HS-5 (cell line): ENCODE measurements around the gene DMBT1.

Experiments
- DNase-seq: peaks from one replicate; pipeline ENCODE4 v3.0.0-alpha.2; 2012; ENCODE audit warnings: low read depth

DMBT1 gene

GRCh38 chr10:122560279-122560804, at the start of gene DMBT1:
Gene DMBT1, plus strand, starts transcription at chr10:122560754. Its CDS starts 17 bp downstream, at chr10:122560771.
- DNase-seq = no peak

DNA sequence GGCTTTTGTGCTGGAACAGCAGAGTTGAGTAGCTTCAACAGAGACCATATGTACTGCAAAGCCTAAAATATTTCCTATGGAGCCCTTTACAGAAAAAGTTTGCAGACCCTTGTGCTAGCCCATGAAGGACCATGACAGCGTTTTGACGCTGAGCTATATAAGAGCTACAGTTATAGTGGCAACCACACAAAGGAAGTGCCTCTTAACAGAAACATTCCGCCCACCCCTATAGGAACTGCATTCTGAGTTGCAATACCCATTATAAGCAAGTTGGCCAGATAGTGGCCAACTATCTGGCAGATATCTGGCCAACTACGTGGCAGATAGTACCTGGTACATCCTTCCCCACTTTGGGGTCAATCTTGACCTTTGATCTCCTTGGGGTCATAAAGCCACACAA, 47.5 kb upstream of the DMBT1 start:
- DNase-seq = no peak

DNA sequence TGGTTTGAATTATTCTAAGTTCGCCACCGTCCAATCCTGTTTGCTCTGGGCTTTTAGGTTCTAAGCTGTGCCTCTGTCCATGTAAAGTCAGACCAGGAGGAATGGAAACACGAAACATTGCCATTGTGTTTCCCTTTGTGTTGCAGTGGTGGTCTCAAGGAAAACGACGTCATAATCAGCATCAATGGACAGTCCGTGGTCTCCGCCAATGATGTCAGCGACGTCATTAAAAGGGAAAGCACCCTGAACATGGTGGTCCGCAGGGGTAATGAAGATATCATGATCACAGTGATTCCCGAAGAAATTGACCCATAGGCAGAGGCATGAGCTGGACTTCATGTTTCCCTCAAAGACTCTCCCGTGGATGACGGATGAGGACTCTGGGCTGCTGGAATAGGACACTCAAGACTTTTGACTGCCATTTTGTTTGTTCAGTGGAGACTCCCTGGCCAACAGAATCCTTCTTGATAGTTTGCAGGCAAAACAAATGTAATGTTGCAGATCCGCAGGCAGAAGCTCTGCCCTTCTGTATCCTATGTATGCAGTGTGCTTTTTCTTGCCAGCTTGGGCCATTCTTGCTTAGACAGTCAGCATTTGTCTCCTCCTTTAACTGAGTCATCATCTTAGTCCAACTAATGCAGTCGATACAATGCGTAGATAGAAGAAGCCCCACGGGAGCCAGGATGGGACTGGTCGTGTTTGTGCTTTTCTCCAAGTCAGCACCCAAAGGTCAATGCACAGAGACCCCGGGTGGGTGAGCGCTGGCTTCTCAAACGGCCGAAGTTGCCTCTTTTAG, 46.3 kb upstream of the DMBT1 start:
- no peak for DNase-seq

GRCh38 chr10:122515022-122515424, 45.5 kb upstream of the DMBT1 start:
- no peak for DNase-seq

- DNase-seq = no peak
Measured at GRCh38 chr10:122515588-122516231, 44.8 kb upstream of the DMBT1 start.

- DNase-seq = no peak
Measured at GRCh38 chr10:122516734-122517133, 43.8 kb upstream of the DMBT1 start.

DNA sequence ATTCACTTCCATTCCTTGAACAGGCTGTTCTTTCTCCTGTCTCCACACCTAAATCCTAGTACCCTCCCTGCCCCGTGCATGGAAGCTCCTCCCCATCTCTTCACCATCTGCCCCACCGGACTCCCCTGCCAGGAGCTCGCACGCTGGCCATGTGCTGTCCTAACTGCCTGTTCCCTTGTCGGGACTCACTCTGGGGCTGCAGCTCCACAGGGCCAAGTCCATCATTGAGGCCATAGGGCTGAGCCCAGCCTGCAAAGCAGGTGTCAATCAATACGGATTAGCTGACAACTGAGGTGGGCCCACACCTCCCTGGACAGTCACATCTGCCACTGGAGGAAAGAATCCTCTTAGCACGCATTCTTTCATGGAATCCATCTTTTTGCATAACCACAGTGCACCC, 41.4 kb upstream of the DMBT1 start:
- DNase-seq = no peak

DNA sequence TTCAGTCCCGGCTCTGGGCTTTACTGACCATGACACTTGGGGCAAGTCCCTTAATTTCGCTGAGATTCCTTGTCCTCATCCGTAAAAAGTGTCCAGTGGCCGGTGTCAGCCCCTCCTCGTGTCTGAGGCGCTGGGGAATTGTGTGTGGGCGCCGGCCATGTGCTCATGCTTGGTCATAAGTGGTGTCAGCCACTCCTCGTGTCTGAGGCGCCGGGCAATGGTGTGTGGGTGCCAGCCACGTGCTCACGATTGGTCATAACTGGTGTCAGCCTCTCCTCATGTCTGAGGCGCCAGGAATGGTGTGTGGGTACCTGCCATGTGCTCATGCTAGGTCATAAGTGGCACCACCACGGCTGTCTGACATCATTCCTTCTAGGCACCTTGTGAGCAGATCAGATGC, 40.7 kb upstream of the DMBT1 start:
- no peak for DNase-seq

- DNase-seq = no peak
Measured at GRCh38 chr10:122521011-122521410, 39.5 kb upstream of the DMBT1 start.

DNA sequence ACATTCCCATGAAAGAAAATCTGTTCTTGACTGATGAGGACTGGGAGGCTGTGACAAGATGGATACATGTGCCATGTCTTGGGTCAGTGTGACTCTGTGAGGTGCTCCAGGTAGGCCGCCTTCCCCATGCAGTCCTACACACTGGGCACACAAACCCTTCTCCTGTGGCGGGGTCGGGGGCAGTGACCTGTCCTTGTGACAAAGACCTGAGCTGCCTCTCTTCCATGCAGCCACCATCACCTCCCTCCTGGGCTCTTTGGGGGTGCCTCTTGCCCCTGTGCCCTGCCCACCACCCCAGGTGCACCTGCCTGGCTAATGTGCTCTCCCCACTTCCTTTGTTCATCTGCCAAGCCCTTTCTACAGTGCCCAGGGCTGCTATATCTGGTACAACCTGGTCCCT, 35.7 kb upstream of the DMBT1 start:
- no peak for DNase-seq

- DNase-seq = no peak
Measured at GRCh38 chr10:122525788-122526187, 34.8 kb upstream of the DMBT1 start.

DNA sequence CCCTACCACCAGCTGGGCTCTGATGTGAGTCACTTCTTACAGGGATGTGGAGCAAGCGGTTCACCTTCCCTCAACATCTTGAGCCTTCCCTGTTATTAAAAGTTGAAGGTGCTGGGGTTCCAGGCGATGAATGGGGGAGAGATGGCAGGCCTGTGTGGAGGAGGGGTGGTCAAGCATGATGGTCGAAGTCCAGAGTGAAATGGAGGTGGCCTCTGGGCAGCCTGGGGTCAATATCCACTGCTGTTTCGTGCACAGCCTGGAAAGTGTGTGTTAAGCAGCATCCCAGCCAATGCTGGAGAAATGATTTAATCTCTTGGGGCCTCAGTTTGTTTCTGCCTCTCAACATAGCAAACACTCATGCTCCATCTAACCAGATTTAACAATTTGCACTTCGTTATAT, 33.7 kb upstream of the DMBT1 start:
- no peak for DNase-seq

DNA sequence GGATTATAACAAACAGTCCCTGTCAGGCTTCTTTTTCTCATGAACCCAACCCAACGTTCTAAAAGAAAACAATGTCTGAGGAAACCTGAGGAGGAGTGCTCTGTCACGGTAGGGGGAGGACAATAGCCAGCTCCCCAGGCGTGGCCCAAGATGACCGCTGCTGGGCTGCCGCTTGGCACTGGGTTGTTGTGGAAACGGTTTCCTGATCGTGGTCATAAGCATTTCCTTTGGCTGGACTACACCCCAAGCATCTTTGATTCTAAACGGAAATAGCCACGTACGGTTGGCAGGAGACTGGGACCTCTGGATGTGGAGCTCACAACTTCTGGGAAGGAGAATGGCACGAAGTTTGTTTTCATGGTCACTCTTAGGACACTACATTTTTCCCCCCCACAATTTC, 30.4 kb upstream of the DMBT1 start:
- no peak for DNase-seq

DNA sequence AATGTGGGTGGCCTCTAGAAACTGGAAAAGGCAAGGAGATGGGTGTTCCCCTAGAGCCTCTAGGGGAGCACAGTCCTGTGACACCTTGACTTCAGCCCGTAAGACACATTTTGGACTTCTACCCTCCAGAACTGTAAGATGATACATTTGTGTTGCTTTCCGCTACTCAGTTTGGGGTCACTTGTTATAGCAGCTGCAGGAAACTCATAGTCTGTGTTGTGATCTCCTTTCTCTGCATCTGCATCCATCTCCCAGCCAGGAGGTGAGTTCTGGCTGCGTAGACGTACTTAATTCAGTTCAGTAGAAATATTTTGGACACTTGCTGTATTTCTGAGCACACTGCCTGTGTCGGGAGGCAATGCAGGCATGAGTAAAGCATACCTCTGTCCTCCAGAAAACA, 29.3 kb upstream of the DMBT1 start:
- DNase-seq = no peak

GRCh38 chr10:122531939-122532338, 28.6 kb upstream of the DMBT1 start:
- no peak for DNase-seq

DNA sequence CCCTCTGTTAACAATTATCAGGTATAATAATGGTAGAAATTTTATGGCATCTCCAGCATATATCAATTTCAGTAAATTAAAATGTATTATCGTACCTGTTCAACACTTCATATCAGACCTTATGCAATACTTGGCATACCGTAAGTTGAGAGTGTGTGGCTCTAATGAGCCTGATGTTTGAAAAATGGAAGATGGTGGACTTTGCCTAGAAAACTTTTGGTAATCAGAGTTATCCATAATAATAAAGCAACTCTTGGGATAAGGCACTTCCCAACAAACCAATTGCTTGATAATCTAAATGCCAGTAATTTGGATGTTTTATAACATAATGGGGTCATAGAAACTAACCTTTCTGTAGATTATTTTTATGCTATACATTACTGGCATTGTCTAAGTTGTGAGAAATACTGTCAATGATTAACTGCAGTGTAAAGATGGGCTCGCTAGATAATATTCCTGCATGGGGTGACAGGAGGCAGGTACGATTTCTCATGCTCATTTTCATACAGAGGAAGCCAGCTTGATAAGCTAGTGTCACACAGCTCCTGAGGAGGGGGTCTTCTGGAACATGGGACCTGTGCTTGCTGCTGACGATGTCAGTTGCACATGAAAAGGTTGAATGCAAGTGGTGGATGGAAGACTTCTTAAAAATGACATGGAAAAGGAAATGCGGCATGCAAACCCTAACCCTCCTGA, 27.8 kb upstream of the DMBT1 start:
- DNase-seq = no peak

DNA sequence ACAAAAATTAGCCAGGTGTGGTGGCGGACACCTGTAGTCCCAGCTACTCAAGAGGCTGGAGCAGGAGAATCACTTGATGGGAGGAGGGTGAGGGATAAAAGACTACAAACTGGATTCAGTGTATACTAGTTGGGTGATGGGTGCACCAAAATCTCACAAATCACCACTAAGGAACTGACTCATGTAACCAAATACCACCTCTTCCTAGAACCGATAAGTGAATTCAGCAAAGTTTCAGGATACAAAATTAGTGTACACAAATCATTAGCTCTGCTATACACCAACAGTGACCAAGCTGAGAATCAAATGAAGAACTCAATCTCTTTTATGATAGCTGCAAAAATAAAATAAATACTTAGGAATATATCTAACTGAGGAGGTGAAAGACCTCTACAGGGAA, 23.0 kb upstream of the DMBT1 start:
- no peak for DNase-seq

- no peak for DNase-seq
Measured at GRCh38 chr10:122541541-122542002, 19.0 kb upstream of the DMBT1 start.

GRCh38 chr10:122543676-122544445, 16.7 kb upstream of the DMBT1 start:
- DNase-seq = no peak

DNA sequence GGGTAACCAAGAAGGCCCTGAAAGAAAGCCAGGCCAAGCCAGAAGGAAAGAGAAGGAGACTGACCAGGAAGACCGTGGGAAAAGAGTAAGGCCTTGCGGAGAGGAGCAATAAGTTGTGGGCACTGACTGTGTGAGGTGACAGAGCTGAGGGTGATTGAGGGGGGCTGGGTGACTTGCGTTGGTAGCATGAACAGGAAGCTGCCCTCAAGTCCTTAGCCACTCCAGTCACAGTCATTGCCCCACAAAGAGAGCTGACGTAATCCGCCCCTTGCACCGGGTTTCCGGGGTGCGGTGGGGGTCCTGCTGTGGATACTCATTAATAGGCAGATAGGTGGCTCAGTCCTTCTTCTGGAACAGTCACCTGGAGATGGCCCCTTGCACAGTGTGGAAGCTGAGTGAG, 16.1 kb upstream of the DMBT1 start:
- DNase-seq = no peak

GRCh38 chr10:122546242-122546641, 14.3 kb upstream of the DMBT1 start:
- DNase-seq = no peak
